Brain pericyte (primary cell): ENCODE measurements around the gene FASTKD1.

Experiments used
- DNase-seq: peaks from one replicate; pipeline ENCODE4 v3.0.0-alpha.2; 2012; ENCODE audit warnings: low read depth, low spot score

FASTKD1 gene

GRCh38 chr2:169507698-169508097 is 66.0 kb downstream of the FASTKD1 start:
- peak; percentile 80 for DNase-seq

- no peak for DNase-seq
These were observed 69.0 kb downstream of the FASTKD1 start for GRCh38 chr2:169504651-169505050.

- no peak for DNase-seq
These were observed 78.2 kb downstream of the FASTKD1 start for GRCh38 chr2:169495310-169495928.

- no peak for DNase-seq
These were observed 80.3 kb downstream of the FASTKD1 start for GRCh38 chr2:169493360-169493759.

GRCh38 chr2:169491378-169491777 is 82.3 kb downstream of the FASTKD1 start:
- no peak for DNase-seq

- no peak for DNase-seq
These were observed 82.8 kb downstream of the FASTKD1 start for GRCh38 chr2:169490834-169491233.

- no peak for DNase-seq
These were observed 87.2 kb downstream of the FASTKD1 start for GRCh38 chr2:169486487-169486886.

- no peak for DNase-seq
These were observed 88.0 kb downstream of the FASTKD1 start for GRCh38 chr2:169485650-169486138.

GRCh38 chr2:169480079-169480465 is 93.6 kb downstream of the FASTKD1 start:
- DNase-seq = no peak
